Activated CD4-positive, alpha-beta T cell treated with anti-CD3 and anti-CD28 coated beads, Interleukin-2, Interleukin-4, amounts not matched to agents 100 ng/mL and 50 ng/mL, durations not matched to agents 16 hours and 8 hours (primary cell): ENCODE results near the gene ADH1B.
"Not testable (repeated sequence)": the region's sequence is repeated elsewhere in the genome, so short reads cannot be mapped to it uniquely, and the experiment has no call there.

Experiments used
- DNase-seq: peaks from one replicate; pipeline ENCODE4 v3.0.0-alpha.2; 2020; ENCODE audit warnings: low spot score

The ADH1B gene

GRCh38 chr4:99324361-99324760, 3.2 kb upstream of the ADH1B start:
- DNase-seq, result no peak

- no peak for DNase-seq
Measured at GRCh38 chr4:99323756-99324155, 2.6 kb upstream of the ADH1B start.

- not testable (repeated sequence) for DNase-seq
Measured at GRCh38 chr4:99317811-99318210, 3.4 kb downstream of the ADH1B start.

- no peak for DNase-seq
Measured at GRCh38 chr4:99317354-99317753, 3.8 kb downstream of the ADH1B start.

GRCh38 chr4:99315839-99316238, 5.4 kb downstream of the ADH1B start:
- no peak for DNase-seq

- DNase-seq, result no peak
Measured at GRCh38 chr4:99314211-99314610, 7.0 kb downstream of the ADH1B start.

GRCh38 chr4:99310389-99310788, 10.8 kb downstream of the ADH1B start:
- no peak for DNase-seq

GRCh38 chr4:99305638-99306400, 15.4 kb downstream of the ADH1B start:
- DNase-seq, result no peak

GRCh38 chr4:99301376-99302164, 19.6 kb downstream of the ADH1B start:
- DNase-seq, result no peak

GRCh38 chr4:99300934-99301333, 20.3 kb downstream of the ADH1B start:
- DNase-seq, result no peak

- DNase-seq, result no peak
Measured at GRCh38 chr4:99293357-99293756, 27.8 kb downstream of the ADH1B start.

- DNase-seq, result no peak
Measured at GRCh38 chr4:99290848-99291786, 30.1 kb downstream of the ADH1B start, which contains the start of gene ADH1A. Gene ADH1A (minus strand): TSS chr4:99290985. CDS start chr4:99290914, 71 bp downstream.

- no peak for DNase-seq
Measured at GRCh38 chr4:99285387-99285786, 35.8 kb downstream of the ADH1B start.

- no peak for DNase-seq
Measured at GRCh38 chr4:99282731-99283130, 38.5 kb downstream of the ADH1B start.

GRCh38 chr4:99281261-99281660, 39.9 kb downstream of the ADH1B start:
- no peak for DNase-seq

GRCh38 chr4:99276417-99276816, 44.8 kb downstream of the ADH1B start:
- no peak for DNase-seq

GRCh38 chr4:99275885-99276284, 45.3 kb downstream of the ADH1B start:
- no peak for DNase-seq

GRCh38 chr4:99275050-99275449, 46.2 kb downstream of the ADH1B start:
- no peak for DNase-seq

GRCh38 chr4:99273704-99274103, 47.5 kb downstream of the ADH1B start:
- DNase-seq, result no peak

- DNase-seq, result no peak
Measured at GRCh38 chr4:99264927-99265326, 56.3 kb downstream of the ADH1B start.
